ENCODE results near the gene TMC6. TPM values are rescaled to one million over a fixed set of nuclear protein-coding genes. Genes with fewer than 3 reads are reported as not detected.

Gene TMC6
- total RNA-seq, 2 experiments from 2014 or later: 209 to 213 TPM

GRCh38 chr17:78111727-78112517 lies 16.6 kb downstream of the TMC6 start:
- Mint-ChIP-seq H3K4me3 (no peak overlapping the region), H3K9me3 (no peaks in the 10 kb centered on the region), H3K4me1 (ENCODE audit: low read depth) (peaks cover 45% of the 10 kb centered on the region), H3K27ac (peak overlapping the region; percentile 80), H3K27me3 (no peaks in the 10 kb centered on the region), H3K36me3 (ENCODE audit: low read depth) (peaks cover 53% of the 10 kb centered on the region)
- DNase-seq (no peak), ATAC-seq (no peak)
- TF ChIP-seq CTCF (IDR thresholded peaks at IDR 0.05): no peak
- POLR2A ChIA-PET: interaction anchor here (1.0 to 5.4 kb wide), 5 partner anchors 13 to 64 kb away, joined by 4 to 56 read pairs (median 9); no protein-coding TSS in a partner anchor
- intact Hi-C loops (cut with micrococcal nuclease): loop anchor here (5.0 kb wide), 1 partner anchor 55 kb away; the partner anchor contains the start of gene SYNGR2
- CTCF ChIA-PET: interaction anchor here (0.8 to 7.4 kb wide), 13 partner anchors 9 to 162 kb away, joined by 3 to 74 read pairs (median 5); partner anchors contain the start of genes TMC6 and TMC8

- TF ChIP-seq CTCF (IDR thresholded peaks at IDR 0.05): no peak
- intact Hi-C loops (cut with micrococcal nuclease): loop anchor here (5.0 kb wide), 1 partner anchor 56 kb away; the partner anchor contains the start of gene SYNGR2
- ChIA-PET POLR2A (interaction anchor here (0.9 to 5.4 kb wide), 3 partner anchors 9 to 23 kb away, joined by 3 to 56 read pairs (median 7); no protein-coding TSS in a partner anchor), CTCF (interaction anchor here (0.8 to 7.4 kb wide), 5 partner anchors 18 to 65 kb away, joined by 3 to 74 read pairs (median 20); partner anchors contain the start of genes TMC6 and TMC8)
- ATAC-seq (no peak), DNase-seq (no peak)
- Mint-ChIP-seq H3K4me3 (no peak overlapping the region), H3K36me3 (ENCODE audit: low read depth) (peaks cover 50% of the 10 kb centered on the region), H3K27ac (peak overlapping the region; percentile 10), H3K27me3 (no peaks in the 10 kb centered on the region), H3K9me3 (no peaks in the 10 kb centered on the region), H3K4me1 (ENCODE audit: low read depth) (peaks cover 44% of the 10 kb centered on the region)
These were observed 17.4 kb downstream of the TMC6 start for GRCh38 chr17:78111016-78111726.

- H3K9me3 Mint-ChIP-seq: no peaks in the 10 kb centered on the region
- POLR2A ChIA-PET: interaction anchor here (0.9 to 5.4 kb wide), 4 partner anchors 10 to 24 kb away, joined by 3 to 56 read pairs (median 5); no protein-coding TSS in a partner anchor
- ATAC-seq: no peak
- CTCF ChIA-PET: interaction anchor here (0.8 to 7.4 kb wide), 3 partner anchors 25 to 66 kb away, joined by 3 to 74 read pairs (median 31); no protein-coding TSS in a partner anchor
- H3K36me3 Mint-ChIP-seq (ENCODE audit: low read depth): peaks cover 50% of the 10 kb centered on the region
- H3K27ac Mint-ChIP-seq: no peak overlapping the region
- intact Hi-C loops (cut with micrococcal nuclease): loop anchor here (5.0 kb wide), 1 partner anchor 57 kb away; the partner anchor contains the start of gene SYNGR2
- H3K27me3 Mint-ChIP-seq: no peaks in the 10 kb centered on the region
- TF ChIP-seq CTCF (IDR thresholded peaks at IDR 0.05): no peak
- peaks cover 44% of the 10 kb centered on the region for H3K4me1 Mint-ChIP-seq (ENCODE audit: low read depth)
- DNase-seq: no peak
- no peak overlapping the region for H3K4me3 Mint-ChIP-seq
These were observed 18.1 kb downstream of the TMC6 start for GRCh38 chr17:78110363-78111015.

- ChIA-PET POLR2A (interaction anchor here (1.0 to 1.7 kb wide), 4 partner anchors 10 to 28 kb away, joined by 3 to 5 read pairs (median 4); no protein-coding TSS in a partner anchor), CTCF (interaction anchor here (1.0 kb wide), 1 partner anchor 19 kb away, joined by 4 read pairs; no protein-coding TSS in a partner anchor)
- no peak for TF ChIP-seq CTCF (IDR thresholded peaks at IDR 0.05)
- Mint-ChIP-seq H3K9me3 (no peaks in the 10 kb centered on the region), H3K27me3 (no peaks in the 10 kb centered on the region), H3K4me1 (ENCODE audit: low read depth) (peaks cover 36% of the 10 kb centered on the region), H3K36me3 (ENCODE audit: low read depth) (peaks cover 45% of the 10 kb centered on the region), H3K27ac (no peak overlapping the region), H3K4me3 (no peak overlapping the region)
- no peak for DNase-seq
- no peak for ATAC-seq
- intact Hi-C loops (cut with micrococcal nuclease): no loop called here
These were observed 19.1 kb downstream of the TMC6 start for GRCh38 chr17:78109489-78109761.
